GM21526 (cell line): ENCODE results near the gene TSPAN5.

Experiments
- ATAC-seq: cut with Tn5 transposase; IDR thresholded peaks from one replicate; pipeline ENCODE4 v1.9.1; 2021; ENCODE audit warnings: moderate library complexity; ENCODE audit not compliant: unreplicated experiment, low FRiP score

The TSPAN5 gene

GRCh38 chr4:98603683-98604521 is 54.5 kb downstream of the TSPAN5 start:
- ATAC-seq, result no peak

GRCh38 chr4:98602270-98602669 is 56.1 kb downstream of the TSPAN5 start:
- no peak for ATAC-seq

- ATAC-seq, result no peak
These were observed 56.7 kb downstream of the TSPAN5 start for GRCh38 chr4:98601708-98602107.

- ATAC-seq, result no peak
These were observed 58.7 kb downstream of the TSPAN5 start for GRCh38 chr4:98599617-98600205.

- ATAC-seq, result no peak
These were observed 71.5 kb downstream of the TSPAN5 start for GRCh38 chr4:98586962-98587354.

- ATAC-seq, result no peak
These were observed 72.0 kb downstream of the TSPAN5 start for GRCh38 chr4:98586291-98586961.

- no peak for ATAC-seq
These were observed 72.8 kb downstream of the TSPAN5 start for GRCh38 chr4:98585596-98585995.

GRCh38 chr4:98584265-98584664 is 74.1 kb downstream of the TSPAN5 start:
- no peak for ATAC-seq

GRCh38 chr4:98583265-98583664 is 75.1 kb downstream of the TSPAN5 start:
- no peak for ATAC-seq

- ATAC-seq, result no peak
These were observed 77.3 kb downstream of the TSPAN5 start for GRCh38 chr4:98581126-98581525.

- ATAC-seq, result no peak
These were observed 80.5 kb downstream of the TSPAN5 start for GRCh38 chr4:98577956-98578355.

- ATAC-seq, result no peak
These were observed 83.6 kb downstream of the TSPAN5 start for GRCh38 chr4:98574816-98575215.

- ATAC-seq, result no peak
These were observed 84.6 kb downstream of the TSPAN5 start for GRCh38 chr4:98573791-98574190.

GRCh38 chr4:98572697-98573096 is 85.7 kb downstream of the TSPAN5 start:
- no peak for ATAC-seq

GRCh38 chr4:98571161-98571786 is 87.1 kb downstream of the TSPAN5 start:
- ATAC-seq, result no peak

- ATAC-seq, result no peak
These were observed 88.1 kb downstream of the TSPAN5 start for GRCh38 chr4:98570151-98570797.

GRCh38 chr4:98568941-98569663 is 89.3 kb downstream of the TSPAN5 start:
- ATAC-seq, result no peak

- ATAC-seq, result no peak
These were observed 90.8 kb downstream of the TSPAN5 start for GRCh38 chr4:98567611-98568010.

- ATAC-seq, result no peak
These were observed 91.9 kb downstream of the TSPAN5 start for GRCh38 chr4:98566361-98567008.
